LNCAP (cell line): Measurements from ENCODE around the gene FUT9.

Experiments
- TF ChIP-seq, protein P1 (sequence below): fragments of 450-650 bp; IDR thresholded peaks from 2 replicates; pipeline ENCODE4 v1.5.1; 2017; ENCODE audit warnings: mild to moderate bottlenecking

FUT9 gene

GRCh38 chr6:96151707-96152106 is 135.9 kb downstream of the FUT9 start:
- TF ChIP-seq, protein P1, sequence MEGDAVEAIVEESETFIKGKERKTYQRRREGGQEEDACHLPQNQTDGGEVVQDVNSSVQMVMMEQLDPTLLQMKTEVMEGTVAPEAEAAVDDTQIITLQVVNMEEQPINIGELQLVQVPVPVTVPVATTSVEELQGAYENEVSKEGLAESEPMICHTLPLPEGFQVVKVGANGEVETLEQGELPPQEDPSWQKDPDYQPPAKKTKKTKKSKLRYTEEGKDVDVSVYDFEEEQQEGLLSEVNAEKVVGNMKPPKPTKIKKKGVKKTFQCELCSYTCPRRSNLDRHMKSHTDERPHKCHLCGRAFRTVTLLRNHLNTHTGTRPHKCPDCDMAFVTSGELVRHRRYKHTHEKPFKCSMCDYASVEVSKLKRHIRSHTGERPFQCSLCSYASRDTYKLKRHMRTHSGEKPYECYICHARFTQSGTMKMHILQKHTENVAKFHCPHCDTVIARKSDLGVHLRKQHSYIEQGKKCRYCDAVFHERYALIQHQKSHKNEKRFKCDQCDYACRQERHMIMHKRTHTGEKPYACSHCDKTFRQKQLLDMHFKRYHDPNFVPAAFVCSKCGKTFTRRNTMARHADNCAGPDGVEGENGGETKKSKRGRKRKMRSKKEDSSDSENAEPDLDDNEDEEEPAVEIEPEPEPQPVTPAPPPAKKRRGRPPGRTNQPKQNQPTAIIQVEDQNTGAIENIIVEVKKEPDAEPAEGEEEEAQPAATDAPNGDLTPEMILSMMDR: no peak

DNA sequence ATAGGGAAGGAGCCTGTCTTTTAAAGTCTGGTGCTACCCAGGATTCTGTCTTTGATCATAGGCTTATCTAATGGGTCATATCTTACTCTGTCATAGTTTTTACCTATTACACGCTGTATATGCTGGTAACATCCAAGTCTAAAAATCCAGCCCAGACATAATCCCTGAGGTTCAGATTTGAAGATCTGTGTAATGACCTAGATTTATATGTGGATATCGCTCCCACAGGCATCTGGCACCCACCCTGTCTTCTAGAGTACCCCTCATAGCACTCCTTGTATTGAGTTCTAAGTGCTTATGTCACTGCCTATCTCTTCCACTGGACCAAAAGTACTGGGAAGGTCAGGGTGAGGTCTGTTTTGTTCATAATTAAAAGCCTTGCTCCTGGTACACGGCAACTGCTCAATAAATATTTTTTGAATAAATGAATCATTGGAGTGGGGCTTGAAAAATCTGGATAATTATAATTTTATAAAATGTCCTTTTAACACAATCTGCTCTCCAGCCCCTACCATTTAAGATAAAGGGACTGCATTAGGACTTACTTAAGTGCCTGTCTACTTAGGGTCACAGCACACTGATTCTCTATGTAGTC is 136.4 kb downstream of the FUT9 start:
- TF ChIP-seq, protein P1: no peak

GRCh38 chr6:96153775-96154174 is 138.0 kb downstream of the FUT9 start:
- TF ChIP-seq, protein P1: peak; percentile 37; the same call in 1 of the 2 replicates

GRCh38 chr6:96156425-96156824 is 140.7 kb downstream of the FUT9 start:
- TF ChIP-seq, protein P1: no peak

DNA sequence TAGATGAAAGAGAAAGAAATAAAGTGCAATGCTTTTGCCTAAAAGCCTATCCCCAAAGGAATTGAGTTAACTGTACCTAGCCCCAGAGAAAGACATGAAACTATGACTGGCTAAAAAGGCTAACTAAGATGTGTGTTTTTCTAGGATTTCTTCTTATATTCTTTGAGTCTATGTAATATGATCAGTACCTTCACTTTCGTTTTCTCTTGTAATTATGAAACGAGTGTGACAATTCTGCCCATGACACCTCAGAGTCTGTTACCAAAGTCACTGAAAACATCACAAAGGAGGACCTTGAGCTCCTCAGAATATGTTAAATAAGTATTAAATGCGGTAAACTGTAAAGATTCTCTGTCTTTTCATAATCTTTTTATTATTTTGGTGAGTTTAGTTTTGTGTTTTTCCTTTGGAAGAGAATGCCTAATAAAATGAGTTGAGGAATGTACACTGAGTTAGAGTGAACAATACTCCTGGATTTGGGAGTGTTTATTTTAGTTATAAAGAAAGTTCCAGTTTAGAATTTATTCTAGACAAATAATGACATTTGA is 141.3 kb downstream of the FUT9 start:
- TF ChIP-seq, protein P1: no peak

GRCh38 chr6:96162711-96163120 is 146.9 kb downstream of the FUT9 start:
- TF ChIP-seq, protein P1: no peak

DNA sequence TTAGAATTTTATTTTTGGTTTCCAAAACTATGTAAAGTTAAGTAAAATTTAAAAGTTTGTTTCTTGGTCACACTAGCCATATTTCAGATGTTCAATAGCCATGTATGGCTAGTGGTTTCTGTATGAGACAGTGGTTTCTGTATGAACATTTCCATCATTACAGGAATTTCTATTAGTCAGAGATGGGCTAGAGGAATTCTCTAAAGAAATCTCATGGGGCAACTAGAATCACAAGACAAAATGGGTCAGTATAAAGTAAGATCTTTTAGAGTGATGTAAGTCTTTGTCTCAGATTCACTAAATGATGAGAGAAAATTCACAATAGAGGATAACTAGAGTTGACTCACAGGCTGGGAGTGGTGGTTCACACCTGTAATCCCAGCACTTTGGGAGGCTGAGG is 149.0 kb downstream of the FUT9 start:
- TF ChIP-seq, protein P1: no peak

DNA sequence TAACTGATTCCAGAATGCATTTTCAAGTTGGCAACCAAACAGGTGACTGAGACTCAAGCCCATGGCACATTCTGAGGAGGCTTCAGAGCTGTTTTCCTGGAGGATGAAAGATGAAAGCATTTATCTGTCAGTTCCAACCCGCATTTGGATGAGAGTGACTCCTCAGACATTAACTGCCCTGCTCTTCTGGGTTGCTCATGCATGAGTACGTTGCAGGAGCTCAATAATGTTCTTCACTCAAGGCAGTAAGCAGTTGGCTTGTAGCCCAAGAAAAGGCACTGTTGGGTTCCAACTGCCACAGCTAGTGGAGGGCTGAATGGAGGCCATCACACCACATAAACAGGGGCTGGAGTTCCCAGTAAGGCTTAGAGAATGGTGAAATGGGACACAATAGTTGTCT is 155.3 kb downstream of the FUT9 start:
- TF ChIP-seq, protein P1: no peak
